GM18507 (cell line): ENCODE data around the gene TEX54.
"Not testable (repeated sequence)": the region's sequence is repeated elsewhere in the genome, so short reads cannot be mapped to it uniquely, and the experiment has no call there.

ENCODE experiments used
- DNase-seq: peaks from one replicate; pipeline ENCODE4 v3.0.0; 2011; ENCODE audit warnings: low read depth; ENCODE audit not compliant: insufficient read length; ENCODE audit errors: extremely low spot score
- FAIRE-seq: peaks from 2 replicates; lab custom pipeline; 2011; peaks lifted over from hg19 to GRCh38; lab: Jason Lieb, UNC

Gene TEX54

GRCh38 chr11:62840721-62841360, 8.2 kb upstream of the TEX54 start:
- not testable (repeated sequence) for DNase-seq, FAIRE-seq

GRCh38 chr11:62839050-62839945, 6.7 kb upstream of the TEX54 start, which contains the start of gene WDR74:
Gene WDR74 (minus strand): TSS chr11:62839590. CDS start chr11:62839570, 20 bp downstream.
- FAIRE-seq: peak; percentile 87
- peak; percentile 74 for DNase-seq

- FAIRE-seq (no peak), DNase-seq (no peak)
These were observed 2.7 kb upstream of the TEX54 start for GRCh38 chr11:62835336-62835735.

- DNase-seq: peak; percentile 89
- peak; percentile 91 for FAIRE-seq
These were observed 913 bp downstream of the TEX54 start, which contains the start of gene STX5 for GRCh38 chr11:62831520-62832335. Gene STX5 (minus strand): TSS chr11:62832051. CDS start chr11:62831243, 808 bp downstream.

GRCh38 chr11:62830904-62831519, 1.6 kb downstream of the TEX54 start:
- DNase-seq (no peak), FAIRE-seq (no peak)

- FAIRE-seq, DNase-seq: not testable (repeated sequence)
These were observed 4.5 kb downstream of the TEX54 start for GRCh38 chr11:62828130-62828529.

- no peak for FAIRE-seq
These were observed 9.0 kb downstream of the TEX54 start for GRCh38 chr11:62823677-62824076.

GRCh38 chr11:62817129-62817528, 15.5 kb downstream of the TEX54 start:
- DNase-seq: no peak
- FAIRE-seq: no peak

More at GRCh38 chr11:62823677-62824076, 9.0 kb downstream of the TEX54 start:
- DNase-seq: no peak

- no peak for DNase-seq
- FAIRE-seq: no peak
These were observed 16.1 kb downstream of the TEX54 start for GRCh38 chr11:62816557-62816956.

GRCh38 chr11:62811659-62812058, 21.0 kb downstream of the TEX54 start:
- FAIRE-seq (no peak), DNase-seq (no peak)

- DNase-seq (no peak), FAIRE-seq (no peak)
These were observed 21.9 kb downstream of the TEX54 start for GRCh38 chr11:62810748-62811147.

- FAIRE-seq (no peak), DNase-seq (no peak)
These were observed 26.0 kb downstream of the TEX54 start for GRCh38 chr11:62806611-62807121.

- FAIRE-seq: no peak
- DNase-seq: no peak
These were observed 26.6 kb downstream of the TEX54 start for GRCh38 chr11:62805961-62806441.

GRCh38 chr11:62805076-62805892, 27.4 kb downstream of the TEX54 start, which contains the start of gene NXF1:
Gene NXF1 (minus strand): TSS chr11:62805440. CDS start chr11:62805356, 84 bp downstream.
- peak; percentile 98 for DNase-seq
- FAIRE-seq: peak; percentile 85

GRCh38 chr11:62804310-62805075, 28.1 kb downstream of the TEX54 start:
- FAIRE-seq (peak; percentile 47), DNase-seq (no peak)

- DNase-seq (no peak), FAIRE-seq (no peak)
These were observed 31.6 kb downstream of the TEX54 start for GRCh38 chr11:62801071-62801470.

GRCh38 chr11:62799486-62799885, 33.2 kb downstream of the TEX54 start:
- FAIRE-seq: no peak
- DNase-seq: no peak
